GM12872 (cell line): ENCODE results near the gene PITX3.

Experiments used
- TF ChIP-seq, protein P1 (sequence below): IDR thresholded peaks from 3 replicates; pipeline ENCODE4 v1.5.1; 2011; ENCODE audit warnings: low read depth, mild to moderate bottlenecking, low read length, moderate library complexity; ENCODE audit not compliant: insufficient read depth

PITX3 gene

DNA sequence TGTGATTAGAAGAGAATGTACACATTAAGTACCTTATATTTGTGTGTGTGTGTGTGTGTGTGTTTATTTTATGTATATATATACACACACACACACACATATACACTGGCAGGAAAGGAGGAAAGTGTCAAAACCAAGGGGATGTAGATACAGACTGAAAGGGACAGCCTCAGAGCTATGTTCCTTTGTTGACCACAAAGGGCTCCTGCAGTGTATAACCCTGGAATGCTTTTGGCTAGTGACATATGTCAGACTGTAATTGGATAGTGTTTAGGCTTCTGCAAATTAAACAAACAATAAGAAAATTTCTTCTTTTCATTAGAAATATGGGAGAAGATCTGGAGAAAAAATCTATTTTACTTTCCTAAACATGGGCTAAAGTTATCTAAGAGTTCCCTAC is 19.9 kb upstream of the PITX3 start:
- TF ChIP-seq, protein P1, sequence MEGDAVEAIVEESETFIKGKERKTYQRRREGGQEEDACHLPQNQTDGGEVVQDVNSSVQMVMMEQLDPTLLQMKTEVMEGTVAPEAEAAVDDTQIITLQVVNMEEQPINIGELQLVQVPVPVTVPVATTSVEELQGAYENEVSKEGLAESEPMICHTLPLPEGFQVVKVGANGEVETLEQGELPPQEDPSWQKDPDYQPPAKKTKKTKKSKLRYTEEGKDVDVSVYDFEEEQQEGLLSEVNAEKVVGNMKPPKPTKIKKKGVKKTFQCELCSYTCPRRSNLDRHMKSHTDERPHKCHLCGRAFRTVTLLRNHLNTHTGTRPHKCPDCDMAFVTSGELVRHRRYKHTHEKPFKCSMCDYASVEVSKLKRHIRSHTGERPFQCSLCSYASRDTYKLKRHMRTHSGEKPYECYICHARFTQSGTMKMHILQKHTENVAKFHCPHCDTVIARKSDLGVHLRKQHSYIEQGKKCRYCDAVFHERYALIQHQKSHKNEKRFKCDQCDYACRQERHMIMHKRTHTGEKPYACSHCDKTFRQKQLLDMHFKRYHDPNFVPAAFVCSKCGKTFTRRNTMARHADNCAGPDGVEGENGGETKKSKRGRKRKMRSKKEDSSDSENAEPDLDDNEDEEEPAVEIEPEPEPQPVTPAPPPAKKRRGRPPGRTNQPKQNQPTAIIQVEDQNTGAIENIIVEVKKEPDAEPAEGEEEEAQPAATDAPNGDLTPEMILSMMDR = no peak

DNA sequence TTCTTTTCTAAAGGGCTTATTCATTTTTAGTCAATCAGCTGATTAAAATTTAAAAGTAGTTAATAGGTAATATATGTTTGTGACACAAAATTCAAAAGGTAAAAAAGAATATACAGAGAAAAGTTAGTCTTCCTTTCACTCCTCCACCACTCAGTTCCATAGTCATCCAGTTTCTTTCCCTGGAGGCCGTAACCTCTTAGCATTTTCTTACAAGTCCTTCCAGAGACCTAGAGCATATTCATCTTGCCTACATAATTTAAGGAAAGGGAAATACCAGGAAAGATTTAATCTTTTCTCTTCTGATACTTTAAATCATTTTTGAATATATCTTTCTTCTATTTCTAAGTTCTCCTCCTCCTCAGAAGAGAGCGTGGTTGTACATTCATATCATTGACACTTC is 14.1 kb upstream of the PITX3 start:
- TF ChIP-seq, protein P1 = no peak

DNA sequence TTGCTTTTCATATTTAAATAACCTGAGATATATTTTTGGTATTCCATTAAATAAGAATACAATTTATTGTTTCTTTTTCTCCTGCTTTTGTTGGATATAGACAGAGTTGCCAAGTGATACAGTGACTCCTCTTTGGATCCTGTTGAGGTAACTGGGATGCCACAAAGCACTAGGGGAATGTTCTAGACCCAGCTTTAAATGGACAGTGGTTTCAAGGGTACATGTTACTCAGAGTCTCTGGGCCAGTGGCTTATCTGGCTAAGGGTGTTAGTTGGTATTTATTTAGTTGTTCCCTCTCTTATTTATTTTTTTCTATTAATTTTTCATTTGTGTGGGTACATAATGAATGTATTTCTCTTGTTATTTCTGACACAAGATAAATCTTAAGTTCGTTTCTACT is 13.1 kb upstream of the PITX3 start:
- TF ChIP-seq, protein P1 = no peak

DNA sequence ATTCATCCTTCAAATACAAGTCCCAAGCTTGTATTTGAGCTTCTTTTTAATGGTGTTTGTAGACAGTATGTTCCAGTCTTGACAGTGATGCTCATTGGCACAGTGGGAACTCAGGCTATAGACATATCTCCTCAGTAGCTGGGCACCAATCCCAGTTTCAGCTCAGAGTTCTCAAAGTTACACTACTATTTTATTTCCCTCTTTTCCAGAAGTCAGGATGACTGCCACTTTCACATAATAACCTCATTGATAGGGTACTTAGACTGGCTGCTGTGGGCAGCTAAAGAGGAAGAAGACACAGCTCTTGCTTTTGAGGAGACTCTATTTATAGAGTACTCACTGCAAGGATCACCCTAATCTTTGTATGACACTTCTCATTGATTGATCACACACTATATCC is 6.4 kb upstream of the PITX3 start:
- TF ChIP-seq, protein P1 = no peak

DNA sequence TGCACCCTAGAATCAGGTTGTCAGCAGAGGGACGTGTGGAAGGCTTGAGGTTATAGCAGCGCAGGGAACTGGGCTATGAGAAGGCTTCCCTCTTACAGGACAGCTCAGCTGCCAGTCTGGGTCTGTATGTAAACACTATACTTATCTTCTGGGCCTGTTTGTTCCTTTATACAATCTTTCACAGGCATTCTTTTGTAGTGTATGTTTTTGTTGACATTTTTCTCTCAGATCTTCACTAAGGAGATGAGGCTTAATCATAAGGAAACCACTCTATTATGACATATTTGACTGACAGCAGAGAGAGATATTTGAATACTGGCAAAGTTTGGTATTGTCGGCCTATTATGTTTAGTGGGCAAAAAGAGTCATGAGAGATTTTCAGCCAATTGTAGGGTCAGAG is 4.9 kb upstream of the PITX3 start:
- TF ChIP-seq, protein P1 = no peak

DNA sequence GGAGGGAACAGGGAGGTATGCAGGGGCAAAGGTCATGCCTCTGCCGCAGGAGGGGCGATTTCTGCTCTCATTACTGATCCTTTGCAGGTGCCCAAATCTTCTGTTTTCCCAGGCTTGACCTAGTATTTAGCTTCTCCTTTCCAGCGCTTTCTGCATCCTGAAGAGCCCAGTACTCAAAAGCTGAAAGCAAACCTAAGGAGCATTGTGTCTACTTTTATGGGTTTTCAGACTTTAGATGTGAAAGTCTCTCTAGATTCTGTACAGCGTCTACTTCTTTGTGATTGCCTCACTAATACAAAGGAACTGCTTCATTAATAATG is 4.6 kb upstream of the PITX3 start:
- TF ChIP-seq, protein P1 = no peak

DNA sequence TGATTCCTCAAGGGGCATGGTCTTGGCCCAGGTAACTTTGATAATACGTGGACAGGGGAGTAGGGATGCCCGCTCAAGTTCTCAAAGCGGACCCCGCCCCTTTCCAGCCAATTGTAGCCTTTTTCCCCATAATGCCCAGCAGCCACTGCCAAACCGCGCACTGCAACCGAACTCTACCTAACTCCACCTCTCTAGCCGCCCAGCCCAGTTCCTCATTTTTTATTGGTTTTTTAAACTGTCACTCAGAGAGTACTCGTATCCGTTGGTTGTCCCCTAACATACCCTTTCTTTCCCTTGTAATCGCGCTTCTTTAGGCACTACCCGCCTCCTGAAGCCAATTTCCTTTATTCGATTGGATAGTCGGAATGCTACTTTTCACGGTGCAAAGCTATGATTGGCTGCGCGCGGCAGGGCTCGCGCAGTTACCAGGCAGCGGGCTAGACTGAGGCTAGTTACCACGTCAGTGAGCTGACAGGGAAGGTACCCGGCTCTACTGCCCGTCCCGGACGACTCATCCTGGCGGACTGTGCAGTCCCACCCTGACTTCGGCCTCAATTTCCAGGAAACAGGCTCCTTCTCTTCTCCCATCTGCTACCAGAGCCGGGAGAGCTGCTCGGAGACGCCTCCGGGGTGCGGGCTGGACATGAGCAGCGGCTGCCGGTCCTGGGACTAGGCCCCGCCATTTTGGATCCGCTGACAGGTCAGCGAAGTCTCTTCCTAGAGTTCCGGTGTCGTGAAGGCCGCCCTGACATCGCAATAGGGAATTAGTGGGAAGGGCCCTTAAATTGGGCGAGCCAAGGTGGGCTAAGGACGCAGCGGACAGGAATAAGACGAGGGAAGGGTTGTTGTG is 4.0 kb upstream of the PITX3 start, which contains the start of gene GBF1:
Gene GBF1 (plus strand): TSS at position 451 of the 850 bp plus-strand sequence. CDS start 13,407 bp downstream, outside the sequence.
- TF ChIP-seq, protein P1 = no peak
